Measurements from ENCODE around the gene POLR1D. TPM values are rescaled to one million over a fixed set of nuclear protein-coding genes. Genes with fewer than 3 reads are reported as not detected.

Gene POLR1D, protein sequence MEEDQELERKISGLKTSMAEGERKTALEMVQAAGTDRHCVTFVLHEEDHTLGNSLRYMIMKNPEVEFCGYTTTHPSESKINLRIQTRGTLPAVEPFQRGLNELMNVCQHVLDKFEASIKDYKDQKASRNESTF
- 52.0 and 88.1 TPM in 2 replicates for total RNA-seq (ENCODE audit: low replicate concordance)

- no peak for TF ChIP-seq CTCF (IDR thresholded peaks at IDR 0.05; ENCODE audit: insufficient read depth, low read length)
- peak within 1 kb of the TSS; percentile 84 for H3K4me3 ChIP-seq (ENCODE audit: low read depth, low read length)
- DNase-seq (ENCODE audit: low read depth): peak; percentile 53
These were observed at the start of gene POLR1D for GRCh38 chr13:27621366-27622101. POLR1D (plus strand) TSS chr13:27621892; CDS start chr13:27621984, 92 bp downstream.

DNA sequence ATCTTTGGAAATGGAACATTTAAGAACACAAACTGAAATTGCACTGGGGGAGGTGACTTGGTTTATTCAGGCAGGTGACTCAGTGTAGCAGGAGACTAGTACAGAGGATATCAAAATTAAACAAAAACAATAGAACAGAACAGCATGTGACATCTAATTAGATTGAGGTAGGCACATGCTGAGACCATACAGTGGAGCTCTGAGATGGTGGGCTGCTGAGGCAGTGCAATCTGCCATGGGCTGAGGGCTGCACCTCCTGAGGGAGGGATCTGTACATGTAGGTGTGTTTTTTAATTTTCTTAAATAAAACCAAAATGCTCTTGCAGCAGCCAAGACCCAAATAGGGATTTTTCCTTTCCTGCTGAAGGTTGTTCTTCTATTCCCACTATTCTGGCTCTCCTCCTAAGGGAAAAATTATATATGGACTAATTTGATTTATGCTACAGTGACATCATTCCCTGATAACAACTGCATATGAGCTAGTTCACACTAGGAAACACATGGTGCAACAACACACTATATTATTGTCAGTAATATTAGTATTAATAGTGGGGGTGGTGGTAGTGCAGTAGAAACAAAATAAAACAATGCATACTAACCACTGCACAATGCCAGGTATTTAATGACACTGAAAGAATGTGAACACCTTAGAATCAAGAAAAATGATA lies 49.3 kb upstream of the POLR1D start:
- TF ChIP-seq CTCF (IDR thresholded peaks at IDR 0.05; ENCODE audit: insufficient read depth, low read length): no peak
- no peak for DNase-seq (ENCODE audit: low read depth)
- no peak overlapping the region for H3K4me3 ChIP-seq (ENCODE audit: low read depth, low read length)

- no peak for DNase-seq (ENCODE audit: low read depth)
- no peak for TF ChIP-seq CTCF (IDR thresholded peaks at IDR 0.05; ENCODE audit: insufficient read depth, low read length)
- no peak overlapping the region for H3K4me3 ChIP-seq (ENCODE audit: low read depth, low read length)
These were observed 48.4 kb upstream of the POLR1D start for GRCh38 chr13:27573265-27573664.

GRCh38 chr13:27574661-27575060 lies 47.0 kb upstream of the POLR1D start:
- no peak for TF ChIP-seq CTCF (IDR thresholded peaks at IDR 0.05; ENCODE audit: insufficient read depth, low read length)
- H3K4me3 ChIP-seq (ENCODE audit: low read depth, low read length): no peak overlapping the region
- no peak for DNase-seq (ENCODE audit: low read depth)

DNA sequence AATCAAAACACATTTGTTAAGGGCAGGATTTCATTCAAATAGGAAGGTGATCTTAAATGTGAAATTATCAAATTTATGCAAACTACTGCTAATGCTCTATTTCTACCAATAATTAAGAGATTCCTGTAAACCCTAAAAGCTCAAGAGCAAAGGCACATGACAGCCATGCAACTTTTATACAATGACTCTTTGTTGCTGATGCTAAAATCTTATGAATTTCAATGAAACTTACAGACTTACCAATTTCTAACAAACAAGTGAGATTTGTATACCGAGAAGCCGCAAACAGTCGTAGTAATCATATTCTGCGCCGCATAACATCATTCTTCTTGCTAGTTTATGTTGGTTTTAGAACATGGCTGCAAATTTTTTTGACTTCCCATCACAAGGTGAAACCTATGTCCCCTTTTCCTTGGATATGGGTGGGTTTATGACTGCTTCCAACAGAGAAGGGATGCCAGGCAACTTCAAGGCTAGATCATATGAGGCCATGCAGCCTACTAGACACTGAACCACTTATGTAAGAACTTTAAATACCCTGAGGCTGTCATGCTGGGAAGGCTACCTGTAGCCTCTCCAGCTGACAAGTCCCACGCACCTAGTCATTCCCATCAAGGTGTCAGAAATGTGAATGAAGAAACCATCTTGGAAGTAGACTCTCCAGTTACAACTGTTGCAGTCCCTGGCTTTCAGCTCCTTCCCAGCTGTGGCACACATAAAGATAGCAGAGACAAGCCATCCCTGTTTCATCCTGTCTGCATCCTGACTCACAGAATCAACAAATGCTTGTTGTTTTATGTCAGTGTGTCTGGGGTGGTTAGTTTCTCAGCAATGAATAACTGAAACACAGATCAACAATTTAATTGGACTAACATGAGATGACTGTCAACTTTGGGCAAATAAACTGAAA lies 43.3 kb upstream of the POLR1D start:
- DNase-seq (ENCODE audit: low read depth): no peak
- TF ChIP-seq CTCF (IDR thresholded peaks at IDR 0.05; ENCODE audit: insufficient read depth, low read length): no peak
- H3K4me3 ChIP-seq (ENCODE audit: low read depth, low read length): no peak overlapping the region

GRCh38 chr13:27583645-27584044 lies 38.0 kb upstream of the POLR1D start:
- H3K4me3 ChIP-seq (ENCODE audit: low read depth, low read length): no peak overlapping the region
- TF ChIP-seq CTCF (IDR thresholded peaks at IDR 0.05; ENCODE audit: insufficient read depth, low read length): no peak
- peak; percentile 18 for DNase-seq (ENCODE audit: low read depth)

Data from fibroblast of the aortic adventitia (primary cell).